Measurements from ENCODE around the gene CTIF. TPM values are rescaled to one million over a fixed set of nuclear protein-coding genes. Genes with fewer than 3 reads are reported as not detected.

Gene CTIF
- total RNA-seq, 2 donors from 2014 or later = 30.6 to 61.2 TPM

DNA sequence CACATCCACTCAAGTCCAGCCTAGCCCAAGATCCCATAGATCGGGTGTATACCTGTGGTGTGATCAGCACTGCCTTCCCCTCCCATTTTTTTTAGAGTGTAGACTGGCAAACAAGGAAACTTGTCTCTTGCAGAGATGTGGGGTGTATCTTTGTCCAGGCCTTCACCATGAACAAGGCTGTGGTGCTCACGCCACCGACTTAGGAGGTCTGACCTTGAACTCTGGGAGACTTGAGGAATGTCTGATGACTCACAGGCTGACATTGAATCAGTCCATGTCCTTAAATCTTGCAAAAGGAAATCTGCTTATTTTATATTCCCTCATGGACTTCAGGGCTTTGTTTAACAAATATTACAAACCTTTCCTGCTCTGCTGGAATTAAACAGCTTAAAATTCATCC, 4.5 kb upstream of the CTIF start:
- H3K36me3 ChIP-seq = no peaks in the 10 kb centered on the region
- H3K4me1 ChIP-seq = peaks cover 0 to 14% of the 10 kb centered on the region in 2 donors
- no peak overlapping the region for H3K4me3 ChIP-seq
- DNase-seq (ENCODE audit: low spot score) = peak; percentile 23
- TF ChIP-seq, protein P1, sequence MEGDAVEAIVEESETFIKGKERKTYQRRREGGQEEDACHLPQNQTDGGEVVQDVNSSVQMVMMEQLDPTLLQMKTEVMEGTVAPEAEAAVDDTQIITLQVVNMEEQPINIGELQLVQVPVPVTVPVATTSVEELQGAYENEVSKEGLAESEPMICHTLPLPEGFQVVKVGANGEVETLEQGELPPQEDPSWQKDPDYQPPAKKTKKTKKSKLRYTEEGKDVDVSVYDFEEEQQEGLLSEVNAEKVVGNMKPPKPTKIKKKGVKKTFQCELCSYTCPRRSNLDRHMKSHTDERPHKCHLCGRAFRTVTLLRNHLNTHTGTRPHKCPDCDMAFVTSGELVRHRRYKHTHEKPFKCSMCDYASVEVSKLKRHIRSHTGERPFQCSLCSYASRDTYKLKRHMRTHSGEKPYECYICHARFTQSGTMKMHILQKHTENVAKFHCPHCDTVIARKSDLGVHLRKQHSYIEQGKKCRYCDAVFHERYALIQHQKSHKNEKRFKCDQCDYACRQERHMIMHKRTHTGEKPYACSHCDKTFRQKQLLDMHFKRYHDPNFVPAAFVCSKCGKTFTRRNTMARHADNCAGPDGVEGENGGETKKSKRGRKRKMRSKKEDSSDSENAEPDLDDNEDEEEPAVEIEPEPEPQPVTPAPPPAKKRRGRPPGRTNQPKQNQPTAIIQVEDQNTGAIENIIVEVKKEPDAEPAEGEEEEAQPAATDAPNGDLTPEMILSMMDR (IDR thresholded peaks at IDR 0.05) = no peak
- no peaks in the 10 kb centered on the region for H3K27me3 ChIP-seq
- no peak overlapping the region for H3K27ac ChIP-seq
- H3K9me3 ChIP-seq = no peaks in the 10 kb centered on the region

DNA sequence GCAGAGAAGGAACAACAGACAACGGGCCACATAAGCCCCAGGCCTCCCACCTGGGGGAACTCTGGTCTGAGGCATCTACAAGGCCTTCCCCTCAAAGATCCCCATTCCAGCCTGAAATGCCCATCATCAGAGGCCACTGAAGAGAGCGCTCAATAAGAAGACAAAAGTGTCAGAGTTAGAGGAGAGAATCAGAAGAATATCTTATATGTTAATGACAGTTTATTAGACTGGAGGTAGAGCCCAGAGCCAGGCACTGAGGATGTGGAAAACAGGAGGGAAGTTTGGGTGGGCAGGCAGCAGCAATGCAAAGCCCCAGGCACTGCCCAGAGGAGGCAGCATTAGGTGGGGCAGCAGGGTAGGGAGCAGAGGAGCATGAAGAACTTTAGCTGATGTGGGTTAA, 2.9 kb upstream of the CTIF start:
- TF ChIP-seq, protein P1 (IDR thresholded peaks at IDR 0.05) = no peak
- H3K4me3 ChIP-seq = no peak overlapping the region
- no peak for DNase-seq (ENCODE audit: low spot score)
- no peaks in the 10 kb centered on the region for H3K27me3 ChIP-seq
- no peak overlapping the region for H3K27ac ChIP-seq
- H3K9me3 ChIP-seq = no peaks in the 10 kb centered on the region
- no peaks in the 10 kb centered on the region for H3K36me3 ChIP-seq
- peaks cover 0 to 11% of the 10 kb centered on the region in 2 donors for H3K4me1 ChIP-seq

DNA sequence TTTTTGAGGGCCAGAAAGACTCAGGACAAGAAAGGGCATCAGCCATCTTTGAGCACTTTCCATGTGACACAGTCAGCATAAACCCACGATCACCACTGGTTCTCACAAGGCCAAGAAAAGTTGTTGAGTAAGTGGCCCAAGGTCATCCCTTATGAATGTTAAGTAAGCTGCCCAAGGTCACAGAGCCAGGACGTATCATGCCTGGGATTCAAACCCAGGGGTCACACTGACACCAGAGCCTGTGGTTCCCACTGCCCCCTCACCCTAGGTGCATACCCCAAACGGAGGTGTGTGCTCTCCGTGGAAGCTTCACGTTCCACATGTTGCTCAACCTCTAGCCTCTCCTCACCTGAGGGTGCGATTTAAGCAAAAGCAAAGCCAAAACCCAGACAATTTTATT, 2.3 kb upstream of the CTIF start:
- Histone ChIP-seq H3K4me3 (no peak overlapping the region), H3K4me1 (peaks cover 0 to 11% of the 10 kb centered on the region in 2 donors), H3K27ac (no peak overlapping the region), H3K9me3 (no peaks in the 10 kb centered on the region), H3K36me3 (no peaks in the 10 kb centered on the region), H3K27me3 (no peaks in the 10 kb centered on the region)
- no peak for DNase-seq (ENCODE audit: low spot score)
- TF ChIP-seq, protein P1 (IDR thresholded peaks at IDR 0.05) = no peak

DNA sequence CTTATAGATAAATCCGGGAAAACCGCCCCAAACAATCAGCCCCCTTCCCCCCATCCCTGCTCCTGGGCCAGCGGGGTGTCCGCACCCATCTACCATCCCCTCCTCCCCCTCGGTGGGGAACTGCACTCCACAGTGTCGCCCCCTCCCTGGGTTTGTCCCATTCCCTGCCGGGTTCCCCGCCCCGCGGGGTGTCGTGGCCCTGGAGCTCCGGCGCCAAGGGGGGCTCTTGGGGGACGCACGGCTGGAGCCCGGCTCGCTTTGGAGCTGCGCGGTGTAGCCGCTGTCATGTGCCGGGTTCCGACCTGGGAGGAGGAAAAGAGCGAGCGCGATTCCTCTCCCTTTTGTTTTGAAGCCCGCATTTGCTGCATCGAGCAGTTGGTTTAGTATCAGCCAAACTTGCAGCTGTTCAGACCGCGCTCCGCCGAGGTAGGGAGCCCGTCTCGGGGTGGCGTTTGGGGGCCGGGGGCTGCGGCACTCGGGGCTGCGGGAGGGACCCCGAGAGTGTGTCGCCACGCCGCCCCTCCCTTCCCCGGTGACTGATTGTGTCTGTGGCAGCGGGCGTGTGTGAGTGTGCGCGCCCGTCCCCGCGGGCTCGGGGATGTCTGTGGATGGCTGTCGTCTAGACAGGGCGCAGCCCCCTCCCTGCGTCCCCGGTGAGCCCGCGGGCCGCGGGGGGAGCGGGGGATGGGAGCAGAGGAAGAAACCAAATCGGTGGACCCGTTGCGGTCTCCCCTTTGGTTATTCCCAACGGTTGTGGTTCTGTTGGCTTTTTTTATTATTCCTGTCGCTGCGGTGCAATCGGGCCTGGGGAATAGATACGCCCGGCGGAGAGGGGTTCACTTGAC, 797 bp downstream of the CTIF start:
- Histone ChIP-seq H3K9me3 (no peaks in the 10 kb centered on the region), H3K4me1 (peaks cover 0 to 40% of the 10 kb centered on the region in 2 donors), H3K27ac (peak overlapping the region; percentile 95 to 96), H3K27me3 (no peaks in the 10 kb centered on the region), H3K36me3 (no peaks in the 10 kb centered on the region), H3K4me3 (peak overlapping the region; percentile 83 to 89)
- DNase-seq (ENCODE audit: low spot score) = peak; percentile 65
- TF ChIP-seq, protein P1 (IDR thresholded peaks at IDR 0.05) = no peak

DNA sequence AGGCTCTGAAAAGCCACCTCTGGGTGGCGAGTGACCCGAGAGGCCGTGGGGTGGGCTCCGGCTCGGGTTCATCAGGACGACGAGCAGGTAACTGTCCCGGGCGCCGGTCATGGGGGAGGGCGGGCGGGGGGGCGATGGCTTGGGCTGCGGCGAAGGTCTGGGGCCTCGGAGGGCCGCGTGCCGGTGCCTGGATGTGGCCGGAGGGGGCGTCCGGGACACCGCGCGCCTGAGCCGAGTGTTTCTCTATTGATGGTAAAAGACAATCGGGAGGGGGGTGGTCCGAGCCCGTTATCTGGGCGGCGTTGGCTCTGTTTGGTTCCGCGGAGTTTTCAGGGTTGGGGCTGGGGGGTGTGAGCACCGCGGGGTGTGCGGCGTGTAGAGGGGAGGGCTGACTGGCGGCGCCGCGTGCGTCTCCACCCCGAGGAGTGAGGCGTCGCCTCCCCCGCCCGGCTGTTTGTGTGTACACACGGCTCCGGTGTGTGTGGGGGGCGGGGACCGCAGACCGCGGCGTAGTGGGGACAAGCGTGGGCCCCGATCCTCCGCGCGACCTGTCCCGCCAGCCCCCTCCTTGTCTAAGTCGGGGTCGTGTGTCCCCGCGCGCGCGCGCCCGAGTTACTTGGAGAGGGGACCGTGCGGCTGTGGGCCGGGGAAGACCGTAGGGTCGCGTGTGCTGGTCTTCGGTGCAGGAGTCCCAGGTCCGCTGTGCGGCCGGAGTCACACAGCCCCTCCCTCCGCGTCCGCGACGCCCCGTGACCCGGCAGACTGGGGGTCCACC, 1.6 kb downstream of the CTIF start:
- peak overlapping the region; percentile 95 to 96 for H3K27ac ChIP-seq
- peak overlapping the region; percentile 83 to 89 for H3K4me3 ChIP-seq
- no peaks in the 10 kb centered on the region for H3K36me3 ChIP-seq
- H3K9me3 ChIP-seq = no peaks in the 10 kb centered on the region
- TF ChIP-seq, protein P1 (IDR thresholded peaks at IDR 0.05) = peak in 1 of 2 donors; percentile 21
- H3K27me3 ChIP-seq = no peaks in the 10 kb centered on the region
- H3K4me1 ChIP-seq = peaks cover 0 to 47% of the 10 kb centered on the region in 2 donors
- DNase-seq (ENCODE audit: low spot score) = peak; percentile 74

Data from right atrium auricular region (tissue), 2 donors.